HG03097 (cell line): ENCODE results near the gene RNF115.

Experiments
- ATAC-seq: cut with Tn5 transposase; IDR thresholded peaks from one replicate; pipeline ENCODE4 v1.9.1; 2021; ENCODE audit not compliant: unreplicated experiment, low FRiP score

The RNF115 gene

DNA sequence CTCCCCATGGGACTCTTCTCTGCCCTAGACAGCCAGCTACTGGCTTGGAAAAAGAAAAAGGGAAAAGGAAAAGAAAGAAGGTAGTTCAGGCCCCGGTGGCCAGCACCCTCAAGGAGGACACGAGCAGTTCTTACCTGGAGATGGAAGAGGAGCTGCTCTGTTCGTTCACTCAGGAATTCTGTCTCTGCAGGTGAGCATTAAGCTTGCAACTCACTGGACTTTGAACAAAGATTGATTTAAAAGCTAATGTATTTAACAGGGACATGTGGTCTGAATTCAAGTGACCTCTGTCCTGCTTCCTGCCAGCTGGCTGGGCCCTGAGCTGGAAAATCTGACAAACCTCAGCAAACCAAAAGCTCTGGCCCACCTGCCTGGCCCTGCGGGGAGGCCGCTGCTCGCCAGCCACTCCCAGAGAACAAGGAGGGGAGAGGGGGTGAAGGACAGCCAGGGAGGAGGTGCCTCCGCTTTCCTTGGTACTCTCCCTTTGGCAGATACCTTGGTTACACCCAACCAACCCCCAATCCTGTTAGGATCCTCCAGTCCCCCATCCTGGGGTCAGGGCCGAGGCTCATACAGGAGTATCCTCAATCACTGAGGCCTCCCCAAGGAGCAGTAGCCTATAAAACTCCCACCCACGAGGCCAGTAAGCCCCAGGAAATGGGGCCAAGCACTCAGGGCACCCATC lies 116.6 kb downstream of the RNF115 start, which contains the start of gene PDZK1:
Gene PDZK1, minus strand, starts transcription at position 186 of the 685 bp plus-strand sequence. CDS start 19,347 bp downstream, outside the sequence.
- no peak for ATAC-seq

DNA sequence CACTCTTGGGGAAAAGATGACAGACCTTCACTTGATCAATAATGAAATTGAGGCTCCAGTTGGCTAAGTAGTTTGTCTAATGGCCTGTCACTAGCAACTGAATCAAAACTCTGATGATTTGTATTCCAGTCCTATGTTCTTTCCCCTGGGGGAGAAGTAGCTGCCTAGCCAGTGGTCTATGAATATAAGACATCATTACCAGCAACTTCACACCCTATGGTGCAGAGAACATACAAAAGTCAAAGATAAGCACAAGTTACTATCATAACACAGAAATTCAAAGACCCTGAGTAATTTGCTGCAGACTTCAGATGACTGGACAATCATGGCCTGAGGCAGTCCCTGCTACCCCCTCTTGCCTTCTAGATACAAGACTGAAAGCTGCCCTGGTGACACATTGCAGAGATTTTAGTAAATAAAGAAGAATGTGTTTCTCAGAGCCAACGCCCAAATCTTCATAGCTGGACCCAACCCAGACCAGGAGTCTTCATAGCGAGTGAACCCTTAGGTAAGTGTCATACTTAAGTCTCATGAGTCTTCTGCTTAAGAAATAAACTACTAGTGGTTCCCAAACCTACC lies 117.7 kb downstream of the RNF115 start:
- no peak for ATAC-seq

DNA sequence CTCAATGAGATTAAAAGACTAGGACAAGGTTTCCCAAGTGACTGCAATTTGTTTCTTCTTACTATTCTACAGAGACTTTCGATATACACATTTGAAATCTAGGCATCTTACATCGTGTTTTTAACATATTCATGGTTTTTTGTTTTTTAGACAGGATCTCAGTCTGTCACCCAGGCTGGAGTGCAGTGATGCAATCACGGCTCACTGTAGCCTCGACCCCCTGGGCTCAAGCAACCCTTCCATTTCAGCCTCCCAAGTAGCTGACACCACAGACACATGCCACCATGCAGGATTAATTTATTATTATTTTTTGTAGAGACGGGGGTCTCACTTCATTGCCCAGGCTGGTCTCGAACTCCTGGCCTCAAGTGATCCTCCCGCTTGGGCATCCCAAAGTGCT lies 118.3 kb downstream of the RNF115 start:
- no peak for ATAC-seq

DNA sequence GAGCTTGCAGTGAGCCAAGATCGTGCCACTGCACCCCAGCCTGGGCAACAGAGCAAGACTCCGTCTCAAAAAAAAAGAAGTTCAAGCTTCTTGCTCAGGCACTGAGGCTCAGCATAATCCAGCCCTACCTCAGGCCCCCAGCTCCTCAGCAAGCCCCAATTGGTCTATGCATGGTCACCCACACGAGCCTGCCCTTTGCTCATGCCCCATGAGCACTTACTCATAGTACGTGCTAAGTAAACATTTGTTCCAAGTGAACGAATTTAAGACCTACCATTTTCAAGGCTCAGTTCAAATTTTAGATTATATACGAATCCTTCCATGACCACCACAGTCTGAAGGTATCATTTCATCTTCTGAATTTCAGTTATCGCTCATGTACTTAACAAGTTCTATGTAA lies 121.1 kb downstream of the RNF115 start:
- no peak for ATAC-seq

DNA sequence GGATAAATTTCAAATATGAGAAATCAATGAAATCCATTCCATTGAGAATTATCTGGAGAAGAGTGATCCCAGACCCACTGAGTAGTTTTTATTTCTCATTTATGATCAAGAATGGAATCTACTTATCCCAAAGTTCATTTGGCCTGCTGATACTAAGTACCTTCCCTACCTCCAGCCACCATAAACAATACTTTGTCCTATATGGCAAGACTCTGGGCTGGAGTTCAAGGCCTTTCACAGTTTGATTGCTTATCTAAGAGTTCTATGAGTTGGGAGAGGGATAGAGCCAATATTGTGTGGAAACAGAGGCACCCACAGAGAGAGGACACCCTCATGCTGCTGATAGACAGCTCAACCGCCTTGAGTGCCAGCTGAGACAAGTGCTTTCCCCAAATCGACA lies 121.8 kb downstream of the RNF115 start:
- ATAC-seq, result no peak

DNA sequence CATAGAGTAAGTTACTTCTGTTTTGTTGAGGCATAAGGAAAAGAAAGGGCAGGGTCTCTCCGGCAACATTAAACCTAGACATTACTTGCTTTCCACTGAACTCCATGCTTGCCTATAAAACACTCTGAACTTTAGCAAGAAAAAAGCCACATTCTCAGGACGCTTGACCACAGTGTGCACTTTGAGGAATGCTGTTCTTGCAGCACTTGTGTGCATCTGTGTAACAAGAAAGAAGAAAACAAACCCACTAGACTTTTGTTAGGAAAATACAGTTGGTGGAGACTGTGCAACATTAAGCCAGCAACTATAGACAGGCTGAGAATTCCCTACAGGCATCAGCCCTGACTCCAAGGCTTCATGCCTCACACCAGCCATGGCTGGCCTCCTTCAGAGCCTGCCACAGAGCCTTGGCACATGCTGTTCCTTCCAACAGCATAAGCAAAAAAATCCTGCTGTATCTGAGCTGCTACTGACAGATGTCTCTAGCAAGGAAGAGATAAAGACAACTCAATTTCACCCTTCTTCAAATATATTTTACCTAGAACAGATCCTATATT lies 122.5 kb downstream of the RNF115 start:
- no peak for ATAC-seq

DNA sequence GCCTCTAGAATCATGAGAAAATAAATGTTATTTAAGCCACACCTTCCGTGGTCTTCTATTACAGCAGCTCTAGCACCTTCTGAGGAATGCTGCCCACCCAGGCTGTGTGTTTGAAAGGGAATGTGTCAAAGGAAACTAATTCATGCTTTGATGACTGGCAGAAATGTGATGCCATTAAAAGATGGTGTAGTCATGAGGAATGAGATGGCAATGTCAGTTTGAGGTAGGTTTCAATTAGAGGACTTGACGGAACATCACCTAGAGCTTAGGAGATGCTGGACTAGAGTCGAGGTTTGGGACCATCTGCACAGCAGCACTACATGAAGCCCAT lies 127.3 kb downstream of the RNF115 start:
- ATAC-seq, result no peak

DNA sequence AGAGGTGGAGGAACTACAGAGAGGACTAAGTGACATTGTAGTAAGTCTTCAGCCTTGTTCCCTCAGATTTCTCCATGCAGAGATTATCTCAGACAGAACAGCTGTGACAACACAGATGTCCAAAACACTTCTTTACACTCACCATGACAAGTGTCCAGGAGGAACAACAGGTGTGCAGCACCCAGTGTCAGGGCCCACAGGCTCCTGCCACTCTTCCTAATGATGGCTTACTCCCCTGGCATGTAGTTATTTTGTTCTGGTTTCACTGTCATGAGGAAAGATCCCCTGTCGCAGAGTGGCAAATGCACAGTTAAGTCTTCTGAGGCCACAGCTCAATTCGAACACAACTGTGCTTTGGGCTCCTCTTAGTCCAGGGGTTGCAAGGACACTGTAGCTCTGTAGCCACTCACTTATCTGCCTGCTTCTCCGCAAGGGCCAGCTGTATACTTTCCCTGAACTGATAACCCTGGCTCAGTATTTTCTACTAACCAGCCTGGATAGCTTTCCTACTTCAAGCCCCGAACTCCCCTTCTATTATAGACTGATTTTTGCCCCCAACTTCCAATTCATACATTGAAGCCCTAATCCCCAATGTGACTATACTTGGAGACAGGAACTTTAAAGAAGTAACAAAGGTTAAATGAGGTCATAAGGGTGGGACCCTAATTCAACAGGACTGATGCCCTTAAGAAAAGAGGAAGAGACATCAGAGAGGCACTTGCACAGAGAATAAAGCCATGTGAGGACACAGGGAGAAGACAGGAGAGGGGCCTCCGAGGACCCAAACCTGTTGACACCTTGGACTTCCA lies 127.9 kb downstream of the RNF115 start:
- ATAC-seq, result no peak

DNA sequence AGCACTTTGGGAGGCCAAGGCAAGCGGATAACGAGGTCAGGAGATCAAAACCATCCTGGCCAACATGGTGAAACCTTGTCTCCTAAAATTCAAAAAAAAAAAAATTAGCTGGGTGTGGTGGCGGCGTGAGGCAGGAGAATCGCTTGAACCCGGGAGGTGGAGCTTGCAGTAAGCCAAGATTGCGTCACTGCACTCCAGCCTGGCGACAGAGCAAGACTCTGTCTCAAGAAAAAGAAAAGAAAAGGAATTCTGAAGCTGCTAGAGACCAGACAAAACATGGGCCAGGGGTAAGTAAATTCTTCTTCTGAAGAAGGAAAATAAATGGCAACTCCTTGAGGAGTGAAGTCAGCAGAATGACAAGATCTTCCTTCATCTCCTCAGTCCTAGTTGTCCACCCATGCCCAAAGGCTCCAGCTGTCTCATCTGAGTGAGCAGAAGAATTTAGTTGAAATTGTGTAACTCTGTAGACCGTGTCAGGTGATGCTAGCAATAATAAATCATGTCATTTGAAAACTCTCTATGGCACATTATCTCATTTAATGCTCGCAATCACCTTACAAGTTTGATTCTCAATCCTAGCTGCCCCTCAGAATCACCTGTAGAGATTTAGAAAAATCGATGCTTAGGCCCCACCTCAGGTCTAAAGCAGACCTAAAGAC lies 131.0 kb downstream of the RNF115 start:
- no peak for ATAC-seq

DNA sequence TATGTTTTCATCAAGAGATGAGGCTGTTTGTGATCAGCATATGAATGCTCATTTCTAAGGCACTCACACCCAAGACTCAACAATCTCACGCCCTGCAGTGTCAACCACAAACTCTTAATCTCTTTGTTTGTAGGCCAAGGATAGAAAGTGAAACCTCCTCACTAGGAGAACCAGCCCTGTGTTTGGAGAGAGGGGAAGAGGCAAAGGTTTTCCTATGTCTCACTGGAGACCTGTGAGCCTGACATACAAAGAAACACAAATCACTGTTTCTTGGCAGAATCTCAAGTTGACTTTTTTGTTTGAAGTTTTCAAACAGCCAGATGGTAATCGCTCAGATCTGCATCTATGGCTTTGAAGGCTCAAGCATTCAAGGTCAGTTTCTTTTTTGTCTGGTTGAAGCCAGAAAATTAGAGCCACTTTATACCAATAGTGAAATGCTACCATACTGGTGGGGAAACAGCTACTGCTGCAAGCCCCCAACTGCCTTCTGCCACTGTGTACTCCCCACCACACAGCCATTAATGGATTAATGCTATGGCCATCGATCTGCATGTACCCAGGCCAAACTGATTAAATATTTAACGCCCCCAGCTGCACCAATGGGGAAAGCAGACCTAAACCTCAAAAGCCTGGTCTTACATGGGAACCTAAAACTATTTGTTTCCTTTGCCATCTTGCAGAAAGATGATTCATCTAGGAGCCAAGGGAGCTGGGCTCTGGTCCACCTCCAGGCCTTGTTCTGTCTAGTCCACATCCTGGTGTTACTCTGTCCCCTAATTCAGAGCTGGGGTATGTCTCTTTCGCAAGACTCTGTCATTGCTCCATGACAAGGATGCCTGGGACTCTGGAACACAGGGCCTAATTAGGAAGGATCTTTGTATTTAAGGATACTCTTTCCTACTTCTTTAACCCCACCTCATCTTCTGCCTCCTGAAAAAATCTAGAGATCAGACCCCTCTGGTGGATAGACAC lies 133.0 kb downstream of the RNF115 start:
- peak; percentile 85 for ATAC-seq

DNA sequence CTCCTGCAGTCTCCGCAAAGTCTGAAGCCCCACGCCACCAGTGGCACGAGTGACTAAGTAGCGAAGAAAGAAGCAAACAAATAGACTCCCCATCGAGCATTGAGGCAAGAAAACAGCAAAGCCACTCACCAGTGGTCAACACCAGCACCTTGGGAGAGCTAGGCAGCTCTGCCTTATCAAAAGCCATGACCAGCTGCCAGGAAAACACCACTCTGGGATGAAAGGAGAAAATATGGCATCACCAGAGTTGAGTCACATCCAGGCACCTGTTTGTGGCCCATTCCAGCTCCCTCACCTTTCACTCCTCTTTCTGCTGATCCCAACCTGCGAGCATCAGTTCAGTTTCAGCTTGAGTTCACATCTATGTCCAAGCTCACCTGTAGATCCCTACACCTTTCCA lies 134.0 kb downstream of the RNF115 start:
- no peak for ATAC-seq

DNA sequence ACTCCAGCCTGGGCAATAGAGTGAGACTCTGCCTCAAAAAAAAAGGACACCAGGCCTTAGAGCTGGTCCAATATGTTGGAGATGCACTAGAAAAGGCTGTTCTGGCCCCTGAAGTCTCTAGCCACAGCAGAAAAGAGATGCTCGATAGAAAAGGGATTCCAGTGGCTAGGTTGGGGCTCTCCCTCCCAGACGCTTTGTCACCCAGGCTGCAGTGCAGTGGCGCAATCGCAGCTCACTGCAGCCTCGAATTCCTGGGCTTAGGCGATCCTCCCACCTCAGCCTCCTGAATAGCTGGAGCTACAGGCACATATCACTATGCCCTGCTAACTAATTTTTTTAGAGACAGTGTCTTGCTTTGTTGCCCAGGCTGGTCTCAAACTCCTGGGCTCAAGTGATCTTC lies 135.0 kb downstream of the RNF115 start:
- no peak for ATAC-seq
